ENCODE data around the gene OLFM1.
"Not testable (repeated sequence)": the region's sequence is repeated elsewhere in the genome, so short reads cannot be mapped to it uniquely, and the experiment has no call there.

The OLFM1 gene

DNA sequence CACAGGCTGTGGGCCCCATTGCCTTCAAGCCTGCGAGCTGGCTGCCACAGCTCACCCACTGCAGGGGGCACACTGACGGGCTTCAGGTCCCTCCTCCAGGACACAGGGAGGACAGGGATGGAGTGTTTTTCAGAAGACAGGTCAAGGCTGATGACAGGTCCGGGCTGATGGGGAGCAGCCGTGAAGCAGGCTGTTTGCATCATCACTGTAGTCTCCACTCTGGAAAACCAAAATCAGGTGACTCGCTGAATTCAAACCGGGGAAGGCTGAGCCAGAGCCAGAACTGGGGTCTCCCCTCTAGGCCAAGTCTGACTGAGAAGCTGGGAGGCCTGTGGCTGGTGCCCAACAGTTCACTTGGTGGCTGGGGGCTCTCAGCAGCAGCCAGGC lies 48.5 kb downstream of the OLFM1 start:
- DNase-seq = no peak

DNA sequence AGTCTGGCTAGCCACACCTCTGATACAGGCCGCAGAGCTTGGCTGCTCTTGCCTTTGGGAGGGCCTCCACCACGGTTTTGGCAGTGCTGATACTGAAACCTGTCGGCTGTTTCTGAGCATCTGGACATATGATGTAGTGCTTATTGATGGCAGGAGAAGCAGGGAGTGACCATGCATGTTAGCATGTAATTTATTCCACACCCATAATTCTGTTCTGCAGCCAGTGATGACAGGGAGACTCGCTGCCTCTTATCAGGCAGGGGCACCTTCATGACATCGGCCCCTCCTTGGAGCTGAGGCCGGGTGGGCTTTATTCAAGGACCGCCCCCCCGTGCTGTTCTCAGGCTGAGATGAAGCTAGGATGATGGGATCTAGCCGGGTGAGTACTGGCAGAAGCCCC lies 49.0 kb downstream of the OLFM1 start:
- no peak for DNase-seq

DNA sequence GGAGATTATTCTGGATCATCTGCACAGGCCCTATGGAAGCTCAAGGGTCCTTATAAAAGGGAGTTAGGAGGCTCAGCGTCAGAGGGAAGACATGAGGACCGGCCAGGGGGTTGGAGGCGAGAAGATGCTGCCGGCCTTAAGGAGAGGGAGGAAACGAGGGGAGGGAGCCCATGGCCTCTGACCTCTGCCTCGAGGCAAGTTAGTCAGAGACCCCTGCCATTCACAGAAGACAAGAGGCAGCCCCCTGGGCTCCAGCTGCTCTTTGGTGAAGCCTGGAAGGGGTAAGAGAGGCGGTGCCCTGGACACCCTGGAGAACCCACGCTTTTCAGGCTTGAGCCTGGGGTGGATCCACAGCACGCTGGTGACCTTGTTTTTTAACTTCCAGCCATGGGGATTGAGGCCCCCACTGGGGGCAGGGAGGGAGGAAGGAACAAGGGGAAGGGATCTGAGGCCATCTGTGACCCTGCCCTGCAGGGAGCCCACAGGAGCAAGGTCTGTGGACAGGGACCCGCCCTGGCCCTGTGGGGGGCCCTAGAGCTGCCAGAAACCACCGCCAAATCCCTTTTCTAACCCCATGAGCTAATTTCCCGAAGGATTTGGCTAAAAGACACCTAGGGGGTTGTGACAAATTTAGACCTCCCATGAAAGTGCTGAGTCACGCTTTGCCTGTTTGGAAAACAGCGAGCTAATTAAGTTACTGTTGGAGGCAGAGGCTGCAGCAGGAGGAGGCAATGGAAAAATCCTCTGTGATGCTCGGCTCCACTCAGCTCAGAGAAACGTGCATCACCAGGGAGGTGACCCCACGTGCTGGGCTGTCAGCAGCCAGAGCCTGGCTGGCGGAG lies 49.7 kb downstream of the OLFM1 start:
- DNase-seq = no peak

DNA sequence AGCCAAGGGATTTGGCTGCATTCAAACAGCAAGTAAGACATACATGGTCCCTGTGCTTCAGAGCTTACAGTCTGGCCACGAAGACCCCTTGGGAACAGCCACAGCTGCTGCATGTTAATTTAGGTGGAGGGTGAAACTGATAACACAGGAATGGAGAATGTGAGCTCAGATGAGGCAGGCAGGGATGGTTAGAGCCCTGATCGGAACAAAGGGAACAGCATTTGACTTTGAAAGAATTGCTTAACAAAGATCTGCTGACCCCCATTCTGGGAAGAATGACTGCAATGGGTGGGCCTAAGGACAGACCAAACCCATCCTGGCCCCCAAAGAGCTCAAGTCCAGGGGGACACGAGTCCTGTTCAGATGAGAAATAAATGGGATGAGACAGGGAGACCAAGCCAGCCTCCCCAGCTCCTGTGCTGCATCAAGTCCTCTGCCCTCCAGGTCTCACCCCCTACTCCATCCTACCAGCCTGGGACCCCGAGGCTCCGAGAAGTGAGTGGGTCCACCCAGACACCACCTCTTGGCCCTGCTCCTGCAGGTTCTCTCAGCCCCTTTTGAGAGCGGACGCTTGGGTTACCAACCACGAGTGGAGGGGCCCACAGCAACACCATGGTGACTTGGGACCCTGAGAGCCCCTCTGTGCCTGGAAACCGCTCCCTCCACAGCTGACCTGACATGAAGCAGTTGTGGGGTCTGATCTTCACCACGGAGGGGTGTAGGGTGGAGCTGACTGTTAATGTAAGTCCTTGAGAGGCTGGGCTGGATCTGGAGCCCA lies 50.8 kb downstream of the OLFM1 start:
- DNase-seq = no peak

DNA sequence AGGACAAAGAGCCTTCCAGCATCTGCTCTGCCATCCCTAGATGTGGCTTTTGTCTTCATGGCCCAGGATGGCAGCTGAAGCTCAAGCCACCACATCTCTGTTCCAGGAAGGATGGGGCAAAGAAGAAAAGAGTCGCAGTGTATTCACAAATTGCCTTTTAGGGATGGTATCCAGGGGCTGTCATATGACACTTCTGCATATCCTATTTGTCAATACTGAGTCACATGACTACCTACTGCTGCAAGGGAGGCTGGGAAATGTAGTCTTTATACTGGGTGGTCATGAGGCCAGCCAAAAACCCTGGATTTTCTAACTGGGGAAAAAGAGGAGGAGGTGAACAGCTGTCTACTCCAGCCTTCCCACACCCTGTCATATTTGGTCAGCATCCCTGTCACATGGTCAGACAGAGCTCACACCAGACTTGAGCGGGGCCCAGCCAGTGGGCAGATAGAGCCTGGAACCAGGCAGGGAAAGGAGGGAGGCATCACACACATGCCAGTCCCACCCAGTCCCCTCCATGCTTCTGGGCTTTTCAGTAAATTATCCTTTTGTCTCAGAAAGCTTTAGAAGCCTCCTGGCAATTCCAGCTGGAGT lies 52.0 kb downstream of the OLFM1 start:
- DNase-seq = no peak

DNA sequence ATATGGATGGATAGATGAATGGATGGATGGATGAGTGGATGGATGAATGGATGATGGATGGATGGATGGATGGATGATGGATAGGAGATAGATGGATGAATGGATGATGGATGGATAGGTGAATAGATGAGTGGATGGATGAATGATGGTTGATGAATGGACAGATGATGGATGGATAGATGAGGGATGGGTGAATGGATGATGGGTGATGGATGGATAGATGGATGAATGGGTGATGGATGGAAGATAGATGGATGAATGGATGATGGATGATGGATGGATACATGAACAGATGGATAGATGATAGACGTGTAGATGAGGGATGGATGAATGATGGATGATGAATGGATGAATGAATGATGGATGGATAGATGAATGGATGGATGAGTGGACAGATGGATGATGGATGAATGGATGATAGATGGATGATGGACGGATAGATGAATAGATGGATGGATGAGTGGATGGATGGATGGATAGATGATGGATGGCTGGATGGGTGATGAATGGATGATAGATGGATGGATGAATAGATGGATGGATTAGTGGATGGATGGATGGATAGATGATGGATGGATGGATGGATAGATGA lies 53.8 kb downstream of the OLFM1 start:
- no peak for DNase-seq

DNA sequence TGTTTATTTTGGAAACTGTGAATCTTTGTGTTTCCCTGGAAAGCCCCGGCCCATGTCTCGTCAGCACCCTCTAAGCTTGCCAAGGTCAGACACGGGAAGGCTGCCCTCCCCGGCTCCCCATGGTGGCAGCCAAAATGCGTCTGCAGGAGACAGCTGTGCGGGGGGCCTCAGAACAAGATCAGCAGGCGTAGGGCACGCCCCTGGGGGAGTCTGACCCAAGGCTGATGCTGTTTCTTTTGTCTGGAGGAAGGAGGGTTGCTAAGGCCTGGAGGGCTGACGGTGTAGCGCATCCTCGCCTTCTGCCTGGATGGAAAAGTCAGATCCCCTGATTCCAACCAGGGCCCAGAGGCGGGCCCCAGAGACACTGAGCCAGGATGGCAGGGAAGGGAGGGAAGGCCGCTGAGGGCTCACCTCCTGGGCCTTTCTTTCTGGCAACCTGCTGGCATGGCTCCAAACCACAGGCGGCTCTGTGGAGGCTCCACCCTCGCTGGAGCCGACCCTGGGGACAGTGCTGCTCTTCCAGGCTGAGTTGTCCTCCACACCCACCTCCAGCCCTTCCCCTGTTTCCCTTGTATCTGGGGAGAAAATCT lies 57.2 kb downstream of the OLFM1 start:
- no peak for DNase-seq

DNA sequence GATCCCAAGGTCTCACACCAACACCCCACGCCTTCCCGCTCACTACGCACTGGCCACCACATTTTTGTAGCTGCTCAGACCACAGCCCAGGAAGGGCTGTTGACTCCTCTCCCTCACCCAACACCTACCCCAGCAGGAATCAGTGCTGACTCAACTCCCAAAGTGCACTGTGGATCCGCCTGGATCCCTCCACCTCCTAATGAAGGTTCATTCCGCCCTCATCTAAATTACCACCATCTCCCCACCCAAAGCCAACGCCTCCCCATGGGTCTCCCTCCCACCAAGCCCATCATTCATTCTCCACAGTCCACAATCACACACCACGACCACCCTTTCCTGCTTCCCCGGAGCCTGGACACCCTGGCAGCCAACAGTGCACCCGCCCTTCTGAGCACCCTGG lies 57.8 kb downstream of the OLFM1 start:
- DNase-seq = no peak

DNA sequence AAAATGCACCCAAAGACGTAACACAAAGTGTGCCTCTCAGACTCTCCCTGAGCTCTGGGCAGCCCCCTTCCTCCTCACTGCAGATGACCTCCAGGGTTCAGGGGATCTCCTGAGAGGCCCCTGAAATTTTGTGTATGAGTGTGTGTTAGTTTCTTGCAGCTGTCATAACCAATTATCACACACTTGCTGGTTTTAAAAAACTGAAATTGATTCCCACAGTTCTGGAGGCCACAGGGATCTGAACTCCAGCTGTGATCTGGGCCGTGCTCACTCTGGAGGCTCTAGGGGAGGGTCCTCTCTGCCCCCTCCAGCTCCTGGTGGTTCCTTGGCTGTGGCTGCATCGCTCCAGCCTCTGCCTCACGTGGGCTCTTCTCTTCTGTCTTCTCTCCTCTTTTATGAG lies 58.8 kb downstream of the OLFM1 start:
- DNase-seq = no peak

DNA sequence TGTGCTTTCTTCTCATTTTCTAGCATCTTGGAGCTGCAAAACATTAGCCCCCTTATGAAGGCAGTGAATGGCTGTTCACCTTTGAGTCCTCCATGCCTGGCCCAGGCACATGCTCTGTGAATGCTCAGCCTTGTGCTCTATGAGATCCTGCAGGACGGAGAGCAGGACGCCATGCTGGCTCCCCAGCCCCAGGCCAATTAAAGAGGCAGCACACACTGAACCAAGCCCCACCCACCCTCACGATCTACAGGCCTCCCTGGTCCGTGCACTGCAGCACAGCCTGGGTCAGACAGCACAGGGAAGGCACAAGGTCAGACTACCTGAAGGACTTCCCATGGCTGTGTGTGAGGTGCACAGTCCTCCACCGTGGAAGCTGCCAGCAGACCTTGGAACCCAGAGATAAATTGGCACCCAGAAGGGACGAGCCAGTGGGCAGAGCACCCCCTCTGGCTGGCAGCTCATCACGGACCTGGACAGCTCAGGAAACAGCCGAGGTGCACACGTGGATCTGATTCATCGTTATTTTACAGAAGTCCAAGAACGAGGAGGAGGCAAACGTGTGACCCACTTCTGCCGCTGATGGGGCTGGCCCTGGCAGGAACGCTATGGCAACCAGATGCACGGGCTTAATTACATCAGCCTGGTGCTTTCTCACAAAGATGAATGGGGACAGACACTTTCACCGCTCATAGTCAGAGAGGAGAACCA lies 59.5 kb downstream of the OLFM1 start:
- DNase-seq = no peak

DNA sequence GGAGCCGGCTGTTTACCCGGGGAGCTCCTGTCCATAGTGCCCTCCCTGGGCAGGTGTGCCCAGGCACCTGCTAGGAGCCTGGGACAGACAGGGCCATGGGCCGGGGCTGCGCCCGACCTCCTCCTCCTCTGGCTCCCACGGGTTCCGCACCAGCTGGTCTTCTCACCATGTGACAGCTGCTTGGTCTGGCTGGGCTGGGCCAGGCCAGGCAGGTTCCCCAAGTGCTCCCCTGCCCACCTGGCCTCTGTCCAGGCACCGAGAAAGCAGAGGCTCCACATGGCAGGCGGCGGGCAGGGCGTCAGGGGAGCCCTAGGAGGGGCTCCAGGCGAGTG lies 60.0 kb downstream of the OLFM1 start:
- no peak for DNase-seq

DNA sequence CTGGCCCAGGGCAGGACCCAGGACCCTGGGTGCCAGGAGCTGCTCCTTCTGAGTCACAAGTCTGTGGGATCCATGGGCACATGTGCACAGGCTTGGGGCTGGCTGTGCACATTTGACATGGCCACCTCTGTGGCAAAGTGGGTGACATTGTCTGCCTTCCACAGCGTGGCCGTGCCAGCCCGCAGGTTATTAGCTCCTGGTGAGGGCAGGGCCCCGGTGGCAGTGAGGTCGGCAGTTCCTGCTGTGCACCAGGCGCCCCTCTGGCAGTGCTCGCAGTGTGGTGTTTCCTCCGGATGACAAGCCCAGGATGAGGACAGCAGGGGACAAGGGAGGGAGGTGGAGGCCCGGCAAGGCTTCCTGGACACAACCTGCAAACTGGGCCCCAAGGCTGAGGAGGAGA lies 60.5 kb downstream of the OLFM1 start:
- no peak for DNase-seq

DNA sequence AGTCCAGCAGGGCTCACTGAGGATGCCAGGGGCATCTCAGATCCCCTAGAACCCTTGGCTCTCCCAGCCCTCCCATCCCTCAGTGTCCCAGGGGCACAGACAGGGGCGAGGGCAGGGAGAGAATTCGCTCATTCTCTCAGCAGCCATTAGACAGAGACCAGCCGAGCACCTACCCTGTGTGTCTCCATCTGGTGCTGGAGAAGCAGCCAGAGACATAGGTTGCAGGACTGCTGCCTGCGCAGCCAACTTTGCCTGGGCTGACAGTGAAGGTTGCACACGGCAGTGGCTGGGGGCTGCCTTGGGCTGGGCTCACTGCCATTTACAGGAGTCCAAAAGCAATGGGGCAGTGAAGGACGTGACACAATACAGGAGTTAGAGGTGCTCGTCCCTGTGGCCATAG lies 60.9 kb downstream of the OLFM1 start:
- no peak for DNase-seq

DNA sequence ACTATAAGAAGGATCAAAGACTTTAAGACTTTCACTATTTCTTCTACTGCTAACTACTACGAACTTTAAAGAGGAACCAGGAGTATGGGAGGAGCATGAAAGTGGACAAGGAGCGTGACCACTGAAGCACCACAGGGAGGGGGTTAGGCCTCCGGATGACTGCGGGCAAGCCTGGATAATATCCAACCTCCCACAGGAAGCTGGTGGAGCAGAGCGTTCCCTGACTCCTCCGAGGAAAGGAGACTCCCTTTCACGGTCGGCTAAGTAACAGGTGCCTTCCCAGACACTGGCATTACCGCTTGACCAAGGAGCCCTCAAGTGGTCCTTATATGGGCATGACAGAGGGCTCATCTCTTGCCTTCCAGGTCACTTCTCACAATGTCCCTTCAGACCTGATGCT lies 62.4 kb downstream of the OLFM1 start:
- not testable (repeated sequence) for DNase-seq

DNA sequence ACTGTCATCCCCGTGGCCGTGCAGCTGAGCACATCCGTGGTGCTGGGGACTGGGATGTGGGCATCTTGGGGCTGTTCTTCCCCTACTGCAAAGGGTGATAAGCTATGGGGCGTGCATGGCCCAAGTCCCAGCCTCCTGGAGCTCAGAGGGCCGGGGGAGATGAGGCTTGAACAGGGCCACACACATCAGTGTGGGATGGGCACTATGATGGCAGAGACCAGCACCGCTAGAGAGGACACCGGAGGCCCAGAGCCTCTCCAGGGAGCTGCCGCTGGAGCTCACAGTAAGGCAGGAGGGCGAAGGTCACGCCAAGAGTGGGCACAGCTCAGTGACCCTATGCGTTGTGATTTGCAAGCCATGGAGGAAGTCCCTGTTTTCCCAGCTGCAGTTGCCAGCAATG lies 63.5 kb downstream of the OLFM1 start:
- DNase-seq = no peak

DNA sequence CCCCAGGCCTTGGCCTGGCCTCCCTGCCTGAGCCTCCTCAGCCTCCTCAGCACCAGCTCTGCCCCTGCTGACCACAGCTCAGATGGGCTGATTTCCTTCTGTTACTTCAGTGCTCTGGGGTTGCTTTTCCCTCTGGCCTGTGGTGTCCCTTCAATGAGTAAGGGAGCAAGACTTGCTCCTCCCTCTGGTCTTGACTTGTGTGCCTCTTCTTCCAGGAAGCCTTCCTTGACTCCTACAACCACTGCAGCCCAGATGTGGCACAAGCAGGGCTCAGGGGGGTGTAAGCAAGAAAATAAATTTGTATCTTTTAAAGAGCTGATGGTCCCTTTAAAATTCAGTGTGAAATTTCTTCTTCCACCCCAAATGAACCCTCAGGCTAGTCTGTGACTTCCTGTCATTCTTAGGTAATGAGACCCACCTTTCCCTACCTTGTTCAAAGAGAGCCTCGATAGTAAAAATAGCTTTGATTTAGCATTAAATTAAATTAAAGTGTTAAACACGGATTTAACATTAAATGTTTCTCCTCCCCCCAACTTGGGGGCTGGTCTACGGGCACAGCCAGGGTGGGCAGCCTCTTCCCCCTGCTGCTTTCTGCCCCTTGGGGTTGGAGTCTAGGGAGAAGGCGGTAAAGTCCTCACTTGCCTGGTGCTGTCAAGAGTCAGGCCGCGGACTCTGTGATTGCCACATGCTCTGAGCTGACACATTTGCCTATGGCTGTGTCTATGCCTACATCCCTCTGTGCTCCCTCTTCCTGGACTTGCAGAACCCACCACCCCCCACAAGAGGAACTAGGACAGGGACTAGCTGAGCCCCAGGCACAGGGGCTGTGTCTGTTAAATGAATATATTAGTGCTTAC lies 64.5 kb downstream of the OLFM1 start:
- DNase-seq = no peak

DNA sequence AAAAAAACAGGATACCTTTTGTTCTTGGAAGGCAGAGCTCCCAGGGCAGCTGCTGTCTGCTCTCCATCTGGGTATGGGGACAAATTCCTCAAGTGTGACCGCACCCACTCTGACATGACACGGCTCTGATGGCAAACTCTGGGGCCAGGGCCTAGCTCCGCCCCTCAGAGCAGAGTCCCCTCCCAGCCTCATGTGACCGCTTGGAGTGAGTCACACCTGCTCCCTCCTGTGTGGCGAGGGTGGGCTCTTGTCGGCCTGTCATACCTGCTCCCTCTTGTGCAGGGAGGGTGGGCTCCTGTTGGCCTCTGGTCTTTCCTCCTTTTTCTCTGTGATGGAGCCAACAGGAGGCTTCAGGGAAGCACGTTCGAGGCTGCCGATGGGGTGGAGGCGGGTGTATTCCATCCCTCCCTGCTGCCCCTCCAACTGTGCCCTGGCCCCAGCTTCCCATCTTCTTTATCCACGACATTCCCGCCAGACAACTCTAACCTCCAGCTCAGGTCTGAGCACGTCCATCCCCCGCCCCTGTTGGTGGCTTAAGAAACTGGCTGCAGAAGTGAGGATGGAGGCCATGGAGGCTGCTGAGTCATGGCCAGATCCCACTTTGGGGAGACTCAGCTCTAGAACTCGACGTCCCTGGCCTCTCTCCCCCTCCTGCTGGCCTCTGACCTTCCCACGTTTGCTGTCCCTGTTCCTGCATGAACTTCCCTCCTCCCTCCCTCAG lies 65.3 kb downstream of the OLFM1 start:
- DNase-seq = no peak

DNA sequence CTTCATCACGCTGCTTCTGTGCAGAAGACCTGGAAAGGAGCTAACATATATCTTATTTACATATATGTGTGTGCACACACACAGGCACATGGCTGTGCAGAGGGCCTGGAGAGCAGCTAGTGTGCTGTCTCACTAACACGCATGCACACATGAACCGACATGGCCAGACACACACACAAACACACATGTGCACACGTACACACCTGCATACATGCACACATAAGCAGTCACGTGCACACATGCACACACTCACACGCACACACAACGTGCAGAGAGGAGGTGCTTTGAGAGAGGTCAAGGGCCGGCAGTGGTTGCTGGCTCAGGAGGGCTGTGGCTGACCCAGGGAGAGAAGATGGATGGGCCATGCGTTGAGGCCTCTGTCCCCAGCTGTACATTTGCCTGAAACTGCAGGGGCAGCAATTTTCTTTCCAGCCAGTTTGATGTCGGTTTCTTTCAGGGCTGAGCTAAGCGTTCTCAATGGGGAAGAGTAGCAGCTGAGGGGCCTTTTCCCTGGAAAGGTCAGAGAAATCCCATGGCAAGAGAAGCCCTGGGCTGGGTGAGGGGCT lies 66.7 kb downstream of the OLFM1 start:
- DNase-seq = no peak

DNA sequence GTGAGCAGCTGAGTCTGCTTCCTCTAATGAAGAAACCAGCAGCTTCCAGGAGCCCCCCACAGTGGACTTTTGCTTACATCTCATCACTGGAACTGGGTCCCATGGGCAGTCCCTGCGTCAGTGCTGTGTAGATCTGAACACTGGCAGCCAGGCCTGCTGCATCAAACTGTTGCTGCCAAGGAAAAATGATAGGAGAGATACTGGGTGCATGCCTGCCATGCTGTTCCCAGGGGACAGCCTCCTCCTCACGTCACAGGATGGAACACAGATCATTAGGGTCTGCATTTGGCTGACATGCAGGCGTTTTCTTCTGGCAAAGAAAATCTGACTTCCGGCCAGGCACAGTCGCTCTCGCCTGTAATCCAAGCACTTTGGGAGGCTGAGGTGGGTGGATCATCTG lies 67.9 kb downstream of the OLFM1 start:
- no peak for DNase-seq
